NOMO-1 (cell line): ENCODE data around the gene PER1.

ENCODE experiments used
- DNase-seq, 2 experiments: peaks; one replicate each; lab custom pipeline; 2025; ENCODE audit not compliant: unreplicated experiment in 2 of 2; lab: John Stamatoyannopoulos, UW

The PER1 gene

GRCh38 chr17:8153957-8154607, 1.9 kb upstream of the PER1 start:
- DNase-seq: peak; percentile 46 to 61

GRCh38 chr17:8153525-8153956, 1.3 kb upstream of the PER1 start:
- no peak for DNase-seq

- no peak for DNase-seq
Observed at GRCh38 chr17:8153031-8153451, 837 bp upstream of the PER1 start.

- peak in 1 of 2 experiments; percentile 33 for DNase-seq
Observed at GRCh38 chr17:8151641-8152111, 528 bp downstream of the PER1 start.

- DNase-seq: peak; percentile 54 to 70
Observed at GRCh38 chr17:8151120-8151640, 1.0 kb downstream of the PER1 start.

- DNase-seq: no peak
Observed at GRCh38 chr17:8150194-8151119, 1.7 kb downstream of the PER1 start.

- DNase-seq: no peak
Observed at GRCh38 chr17:8149419-8150193, 2.6 kb downstream of the PER1 start.

- DNase-seq: no peak
Observed at GRCh38 chr17:8148560-8148959, 3.6 kb downstream of the PER1 start.

GRCh38 chr17:8147805-8148404, 4.3 kb downstream of the PER1 start:
- DNase-seq: no peak

- DNase-seq: no peak
Observed at GRCh38 chr17:8147141-8147804, 4.9 kb downstream of the PER1 start.

- no peak for DNase-seq
Observed at GRCh38 chr17:8146381-8147140, 5.6 kb downstream of the PER1 start.

GRCh38 chr17:8145811-8146210, 6.4 kb downstream of the PER1 start:
- no peak for DNase-seq

GRCh38 chr17:8144401-8145231, 7.6 kb downstream of the PER1 start:
- DNase-seq: no peak

- no peak for DNase-seq
Observed at GRCh38 chr17:8143581-8144400, 8.4 kb downstream of the PER1 start.

GRCh38 chr17:8142887-8143580, 9.2 kb downstream of the PER1 start:
- DNase-seq: no peak

GRCh38 chr17:8142158-8142886, 9.9 kb downstream of the PER1 start:
- no peak for DNase-seq
